RWPE2 (cell line): ENCODE measurements around the gene BIN1.
"Not testable (repeated sequence)": the region's sequence is repeated elsewhere in the genome, so short reads cannot be mapped to it uniquely, and the experiment has no call there.

Experiments used
- ATAC-seq: fragments of 200-7000 bp; cut with Tn5 transposase; 3 replicates; pipeline ENCODE4 v1.9.1; 2021; ENCODE audit warnings: low read depth
- DNase-seq: peaks from one replicate; pipeline ENCODE4 v3.0.0-alpha.2; 2020; ENCODE audit warnings: low spot score
- H3K27ac ChIP-seq: fragments of 450-650 bp; 2 replicates; pipeline ENCODE4 v1.5.1; 2017; ENCODE audit warnings: mild to moderate bottlenecking; ENCODE audit not compliant: poor library complexity, severe bottlenecking
- H3K27me3 ChIP-seq: fragments of 250-450 bp; sonication (Bioruptor Pico); 2 replicates; pipeline ENCODE4 v1.5.1; 2021; ENCODE audit warnings: mild to moderate bottlenecking, moderate library complexity; ENCODE audit not compliant: insufficient read depth, poor library complexity, severe bottlenecking
- H3K36me3 ChIP-seq: fragments of 250-450 bp; sonication (Bioruptor Pico); 2 replicates; pipeline ENCODE4 v1.5.1; 2020; ENCODE audit warnings: low read depth, mild to moderate bottlenecking, moderate library complexity
- H3K4me1 ChIP-seq: fragments of 250-450 bp; sonication (Bioruptor Pico); 2 replicates; pipeline ENCODE4 v1.5.1; 2021; ENCODE audit warnings: mild to moderate bottlenecking, moderate library complexity; ENCODE audit not compliant: insufficient read depth, poor library complexity, severe bottlenecking
- H3K4me3 ChIP-seq: fragments of 250-450 bp; sonication (Bioruptor Pico); 2 replicates; pipeline ENCODE4 v1.5.1; 2021; ENCODE audit warnings: mild to moderate bottlenecking, moderate library complexity; ENCODE audit not compliant: severe bottlenecking
- H3K9me3 ChIP-seq: fragments of 250-450 bp; sonication (Bioruptor Pico); 2 replicates; pipeline ENCODE4 v1.5.1; 2021; ENCODE audit warnings: mild to moderate bottlenecking, moderate library complexity; ENCODE audit not compliant: severe bottlenecking
- CTCF ChIP-seq: fragments of 450-650 bp; IDR thresholded peaks from one replicate; pipeline ENCODE4 v1.5.1; 2017; ENCODE audit warnings: mild to moderate bottlenecking, moderate library complexity; ENCODE audit not compliant: poor library complexity, severe bottlenecking

The BIN1 gene

DNA sequence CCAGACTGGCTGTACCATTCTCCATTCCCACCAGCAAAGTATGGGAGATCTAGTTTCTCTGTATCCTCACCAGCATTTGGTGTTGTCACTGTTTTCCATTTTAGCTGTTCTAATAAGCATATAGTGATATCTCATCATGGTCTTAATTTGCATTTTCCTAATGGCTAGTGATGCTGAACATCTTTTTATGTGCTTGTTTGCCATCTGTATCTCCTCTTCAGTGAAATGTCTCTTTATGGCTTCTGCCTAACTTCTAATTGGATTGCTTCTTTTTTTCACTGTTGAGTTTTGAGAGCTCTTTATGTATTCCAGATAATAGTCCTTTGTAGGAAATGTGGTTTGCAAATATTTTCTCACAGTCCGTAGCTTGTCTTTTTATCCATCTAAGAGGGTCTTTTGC is 18.9 kb upstream of the BIN1 start:
- Histone ChIP-seq H3K27ac (no peak overlapping the region), H3K9me3 (no peaks in the 10 kb centered on the region), H3K4me1 (peaks cover 8% of the 10 kb centered on the region), H3K4me3 (no peak overlapping the region), H3K36me3 (no peaks in the 10 kb centered on the region), H3K27me3 (no peaks in the 10 kb centered on the region)
- TF ChIP-seq CTCF = no peak
- ATAC-seq = no peak
- no peak for DNase-seq

DNA sequence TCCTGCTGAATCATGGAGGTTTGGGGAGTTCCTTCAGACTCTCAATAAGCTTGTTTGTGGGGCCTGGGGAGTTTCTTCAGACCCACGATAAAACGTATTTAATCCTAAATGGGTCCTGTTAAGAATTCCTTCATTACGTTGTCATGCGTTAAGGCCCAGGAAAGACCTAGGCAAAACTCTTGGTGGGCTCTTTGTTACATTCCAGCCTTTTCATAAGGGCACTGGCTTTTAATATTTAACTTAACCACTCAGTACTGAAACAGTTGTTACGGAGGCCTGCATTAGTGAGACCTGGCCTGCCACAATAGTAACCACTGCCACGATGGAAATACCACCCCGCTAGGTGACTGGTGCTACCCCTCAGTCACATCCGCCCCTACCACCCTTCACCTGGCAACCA is 17.5 kb upstream of the BIN1 start:
- no peaks in the 10 kb centered on the region for H3K9me3 ChIP-seq

DNA sequence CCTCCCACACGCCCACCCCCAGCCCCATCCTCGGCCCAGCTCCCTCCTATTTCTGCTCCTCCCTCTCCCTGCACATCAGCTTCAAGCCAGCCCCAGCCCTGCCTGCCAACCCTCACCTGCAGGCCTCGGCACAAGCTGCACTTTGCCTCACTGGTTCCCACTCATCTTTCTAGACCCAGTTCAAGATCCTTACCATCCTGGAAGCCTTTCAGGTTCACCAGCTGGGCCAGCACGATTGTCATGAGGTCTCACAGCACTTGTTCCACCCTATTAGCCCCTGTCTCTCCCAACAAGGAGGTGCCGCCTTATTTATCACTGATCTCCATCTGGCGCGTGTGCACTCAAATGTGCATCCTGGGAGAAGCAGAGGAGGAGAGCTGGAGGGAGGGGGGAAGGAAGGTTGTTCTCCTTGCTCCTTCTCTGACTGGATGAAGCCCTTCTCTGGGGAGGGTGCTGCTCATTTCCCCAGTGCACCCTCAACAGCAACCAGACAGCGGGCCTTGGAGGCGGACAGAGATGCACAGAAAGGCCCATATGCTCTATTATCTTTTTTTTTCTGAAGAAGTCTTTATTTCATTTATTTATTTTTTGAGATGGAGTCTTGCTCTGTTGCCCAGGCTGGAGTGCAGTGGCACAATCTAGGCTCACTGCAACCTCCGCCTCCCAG is 15.5 kb upstream of the BIN1 start:
- Histone ChIP-seq H3K4me1 (no peaks in the 10 kb centered on the region), H3K27me3 (no peaks in the 10 kb centered on the region), H3K36me3 (no peaks in the 10 kb centered on the region), H3K27ac (no peak overlapping the region), H3K4me3 (no peak overlapping the region), H3K9me3 (no peaks in the 10 kb centered on the region)
- TF ChIP-seq CTCF = no peak
- no peak for ATAC-seq
- DNase-seq = no peak

More for the DNA sequence above, 17.5 kb upstream of the BIN1 start:
- Histone ChIP-seq H3K36me3 (no peaks in the 10 kb centered on the region), H3K4me3 (no peak overlapping the region), H3K4me1 (peaks cover 8% of the 10 kb centered on the region), H3K27me3 (no peaks in the 10 kb centered on the region), H3K27ac (no peak overlapping the region)
- TF ChIP-seq CTCF = no peak
- DNase-seq (no peak), ATAC-seq (no peak)

DNA sequence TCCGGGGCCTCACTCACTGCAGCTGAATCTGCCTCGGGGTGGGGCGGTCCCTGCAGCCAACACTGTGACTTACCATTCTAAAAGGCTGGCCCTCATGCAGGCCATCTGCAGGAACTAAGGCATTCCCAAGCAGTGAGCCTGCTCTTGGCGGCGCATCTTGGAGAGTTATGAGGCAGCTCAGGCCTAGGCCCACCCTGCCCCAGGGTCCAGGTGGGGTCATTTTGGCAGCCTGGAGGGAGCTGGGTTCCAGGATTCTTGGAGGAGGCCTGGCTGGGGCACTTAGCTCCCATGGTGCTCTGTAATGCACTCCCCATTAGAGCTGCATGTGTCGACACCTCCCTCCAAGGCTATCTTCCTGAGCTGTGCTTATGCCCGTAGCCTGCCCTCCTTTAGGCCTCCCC is 14.8 kb upstream of the BIN1 start:
- no peaks in the 10 kb centered on the region for H3K4me1 ChIP-seq
- no peak overlapping the region for H3K27ac ChIP-seq
- H3K27me3 ChIP-seq = no peaks in the 10 kb centered on the region
- TF ChIP-seq CTCF = no peak
- H3K36me3 ChIP-seq = no peaks in the 10 kb centered on the region
- H3K4me3 ChIP-seq = no peak overlapping the region
- H3K9me3 ChIP-seq = no peaks in the 10 kb centered on the region
- DNase-seq (no peak), ATAC-seq (no peak)

DNA sequence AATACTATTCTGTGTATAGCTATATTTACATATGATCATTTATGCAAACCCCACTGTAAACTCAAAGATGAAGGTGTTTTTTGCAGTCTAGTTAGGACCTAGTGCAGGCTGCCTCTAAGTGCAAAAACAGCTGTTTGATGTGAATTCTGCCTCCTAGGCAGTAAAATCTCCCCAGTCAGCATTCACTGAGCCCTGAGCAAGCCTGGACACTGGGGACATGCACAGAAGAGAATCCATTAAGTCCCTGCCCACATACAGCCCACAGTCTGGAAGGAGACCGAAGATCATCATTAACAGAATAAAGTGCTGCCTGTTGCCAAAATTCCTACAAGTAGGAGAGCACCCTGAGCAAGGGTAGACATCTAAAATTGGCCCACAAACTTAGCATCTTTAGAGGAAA is 14.4 kb upstream of the BIN1 start:
- ATAC-seq (no peak), DNase-seq (no peak)
- no peaks in the 10 kb centered on the region for H3K36me3 ChIP-seq
- H3K9me3 ChIP-seq = no peaks in the 10 kb centered on the region
- H3K4me1 ChIP-seq = no peaks in the 10 kb centered on the region
- H3K27me3 ChIP-seq = no peaks in the 10 kb centered on the region
- no peak overlapping the region for H3K27ac ChIP-seq
- TF ChIP-seq CTCF = no peak
- H3K4me3 ChIP-seq = no peak overlapping the region

DNA sequence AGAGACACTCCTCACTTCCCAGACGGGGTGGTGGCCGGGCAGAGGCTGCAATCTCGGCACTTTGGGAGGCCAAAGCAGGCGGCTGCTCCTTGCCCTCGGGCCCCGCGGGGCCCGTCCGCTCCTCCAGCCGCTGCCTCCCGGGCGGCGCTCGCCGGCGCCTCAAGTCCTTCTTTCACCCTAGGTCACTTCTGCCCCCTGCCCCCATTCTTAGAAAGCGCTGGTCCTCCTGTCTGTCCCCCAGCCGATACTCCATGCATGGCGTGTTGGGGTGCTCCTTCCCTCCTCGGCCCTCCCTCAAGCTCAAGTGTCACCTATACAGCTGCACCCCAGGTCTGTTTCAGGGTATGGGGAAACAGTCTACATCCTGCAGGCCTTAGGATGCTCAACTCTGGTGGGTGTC is 13.5 kb upstream of the BIN1 start:
- ATAC-seq, H3K36me3 ChIP-seq, H3K4me1 ChIP-seq, H3K27me3 ChIP-seq, H3K27ac ChIP-seq, H3K4me3 ChIP-seq, H3K9me3 ChIP-seq, DNase-seq: not testable (repeated sequence)
